ENCODE data around the gene GPC3.

The GPC3 gene

DNA sequence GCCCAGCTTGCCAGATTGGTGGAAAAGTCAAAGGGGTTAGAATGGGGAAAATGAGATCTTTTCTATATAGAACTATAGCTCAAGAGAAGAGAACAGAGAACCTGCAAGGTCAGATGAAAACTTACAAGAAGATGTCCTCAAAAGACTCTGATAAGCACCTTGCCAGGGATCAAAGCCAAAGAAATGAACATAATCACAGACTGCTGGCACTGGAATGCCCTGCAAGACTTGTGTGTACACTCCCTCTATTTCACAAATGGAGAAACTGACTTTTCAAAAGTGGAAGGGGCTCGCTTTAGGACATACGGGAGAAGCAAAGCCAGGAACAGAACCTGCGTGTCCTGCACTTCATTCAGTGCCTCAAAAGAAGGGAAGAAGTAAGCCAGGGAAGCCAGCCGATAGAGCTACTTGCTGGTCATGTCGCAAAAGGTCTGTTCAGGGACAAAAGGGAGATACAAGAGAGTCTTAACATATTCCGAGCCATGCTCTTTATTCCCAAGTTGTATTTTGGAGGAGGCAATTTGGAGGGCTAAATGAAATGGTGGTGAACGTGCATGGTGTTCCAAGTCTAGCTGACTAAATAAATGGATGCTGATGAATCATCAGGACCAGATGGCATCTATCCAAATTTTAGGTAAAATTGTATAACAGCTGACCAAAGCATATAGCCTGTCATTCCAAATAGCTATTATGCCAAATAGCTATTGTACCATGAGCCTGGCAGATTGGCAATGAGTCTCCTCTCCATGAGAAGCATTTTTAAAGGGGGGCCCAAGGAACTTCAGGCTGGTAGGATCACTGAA lies 394.5 kb downstream of the GPC3 start:
- no peak overlapping the region for H3K27ac ChIP-seq
- H3K27me3 ChIP-seq, result no peaks in the 10 kb centered on the region
- H3K4me1 ChIP-seq, result no peaks in the 10 kb centered on the region
- DNase-seq, result no peak
- H3K4me3 ChIP-seq, result no peak overlapping the region
- no peaks in the 10 kb centered on the region for H3K36me3 ChIP-seq
- TF ChIP-seq, protein P1, sequence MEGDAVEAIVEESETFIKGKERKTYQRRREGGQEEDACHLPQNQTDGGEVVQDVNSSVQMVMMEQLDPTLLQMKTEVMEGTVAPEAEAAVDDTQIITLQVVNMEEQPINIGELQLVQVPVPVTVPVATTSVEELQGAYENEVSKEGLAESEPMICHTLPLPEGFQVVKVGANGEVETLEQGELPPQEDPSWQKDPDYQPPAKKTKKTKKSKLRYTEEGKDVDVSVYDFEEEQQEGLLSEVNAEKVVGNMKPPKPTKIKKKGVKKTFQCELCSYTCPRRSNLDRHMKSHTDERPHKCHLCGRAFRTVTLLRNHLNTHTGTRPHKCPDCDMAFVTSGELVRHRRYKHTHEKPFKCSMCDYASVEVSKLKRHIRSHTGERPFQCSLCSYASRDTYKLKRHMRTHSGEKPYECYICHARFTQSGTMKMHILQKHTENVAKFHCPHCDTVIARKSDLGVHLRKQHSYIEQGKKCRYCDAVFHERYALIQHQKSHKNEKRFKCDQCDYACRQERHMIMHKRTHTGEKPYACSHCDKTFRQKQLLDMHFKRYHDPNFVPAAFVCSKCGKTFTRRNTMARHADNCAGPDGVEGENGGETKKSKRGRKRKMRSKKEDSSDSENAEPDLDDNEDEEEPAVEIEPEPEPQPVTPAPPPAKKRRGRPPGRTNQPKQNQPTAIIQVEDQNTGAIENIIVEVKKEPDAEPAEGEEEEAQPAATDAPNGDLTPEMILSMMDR (IDR thresholded peaks at IDR 0.05), result no peak
- intact Hi-C loops (cut with DNase I; ENCODE audit: low total_unique reads), result no loop called here
- no peaks in the 10 kb centered on the region for H3K9me3 ChIP-seq

DNA sequence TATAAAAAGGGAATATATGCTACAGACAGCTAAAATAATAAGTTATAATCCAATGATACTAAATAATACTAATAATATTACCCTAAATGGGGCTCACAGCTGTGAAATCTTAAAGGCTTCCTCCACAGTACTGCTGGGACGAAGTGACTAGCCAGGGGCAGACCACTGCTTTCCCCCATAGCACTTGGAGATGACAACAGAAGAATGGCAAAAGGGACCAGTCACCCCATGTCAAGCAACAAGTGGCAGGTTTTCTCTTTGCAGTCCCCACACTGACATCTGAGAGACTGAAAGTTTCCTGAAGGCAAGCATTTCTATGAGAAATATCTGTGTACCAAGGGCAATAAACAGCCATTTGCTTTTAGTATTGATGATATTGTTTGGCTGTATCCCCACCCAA lies 396.6 kb downstream of the GPC3 start:
- Histone ChIP-seq H3K27me3 (no peaks in the 10 kb centered on the region), H3K4me1 (no peaks in the 10 kb centered on the region), H3K9me3 (no peaks in the 10 kb centered on the region), H3K4me3 (no peak overlapping the region), H3K27ac (no peak overlapping the region), H3K36me3 (no peaks in the 10 kb centered on the region)
- intact Hi-C loops (cut with DNase I; ENCODE audit: low total_unique reads), result no loop called here
- TF ChIP-seq, protein P1 (IDR thresholded peaks at IDR 0.05), result no peak
- no peak for DNase-seq

- intact Hi-C loops (cut with DNase I; ENCODE audit: low total_unique reads), result no loop called here
- Histone ChIP-seq H3K27ac (no peak overlapping the region), H3K4me3 (no peak overlapping the region), H3K4me1 (no peaks in the 10 kb centered on the region), H3K9me3 (no peaks in the 10 kb centered on the region), H3K27me3 (no peaks in the 10 kb centered on the region), H3K36me3 (no peaks in the 10 kb centered on the region)
- TF ChIP-seq, protein P1 (IDR thresholded peaks at IDR 0.05), result no peak
- DNase-seq, result no peak
Observed at GRCh38 chrX:133587818-133588217, 397.6 kb downstream of the GPC3 start.

GRCh38 chrX:133587071-133587470 lies 398.3 kb downstream of the GPC3 start:
- Histone ChIP-seq H3K36me3 (no peaks in the 10 kb centered on the region), H3K9me3 (no peaks in the 10 kb centered on the region), H3K4me3 (no peak overlapping the region), H3K27ac (no peak overlapping the region), H3K4me1 (no peaks in the 10 kb centered on the region), H3K27me3 (no peaks in the 10 kb centered on the region)
- intact Hi-C loops (cut with DNase I; ENCODE audit: low total_unique reads), result no loop called here
- TF ChIP-seq, protein P1 (IDR thresholded peaks at IDR 0.05), result no peak
- DNase-seq, result no peak

DNA sequence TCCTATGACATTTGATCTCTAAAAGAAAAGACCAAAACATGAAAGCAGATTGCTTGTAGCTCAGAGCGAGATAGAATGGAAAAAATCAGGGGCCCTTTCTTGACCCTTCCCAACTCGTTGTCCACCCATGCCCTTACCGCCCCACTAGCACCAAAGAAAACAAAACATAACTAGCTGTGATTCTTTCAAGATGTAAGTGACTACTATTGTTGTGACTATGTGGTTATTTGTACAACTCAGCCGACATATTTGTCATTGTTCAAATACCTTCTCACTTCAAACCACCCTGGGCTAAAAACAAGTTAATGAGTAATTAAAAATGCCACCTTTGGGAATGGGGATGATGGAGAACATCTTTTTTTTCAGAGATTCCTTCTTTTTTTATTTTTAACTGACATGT lies 399.0 kb downstream of the GPC3 start:
- TF ChIP-seq, protein P1 (IDR thresholded peaks at IDR 0.05), result no peak
- H3K4me3 ChIP-seq, result no peak overlapping the region

More for the DNA sequence above, 399.0 kb downstream of the GPC3 start:
- Histone ChIP-seq H3K27me3 (no peaks in the 10 kb centered on the region), H3K4me1 (no peaks in the 10 kb centered on the region), H3K36me3 (no peaks in the 10 kb centered on the region), H3K27ac (no peak overlapping the region), H3K9me3 (no peaks in the 10 kb centered on the region)
- intact Hi-C loops (cut with DNase I; ENCODE audit: low total_unique reads), result no loop called here
- no peak for DNase-seq
